D721Med (cell line): ENCODE results near the gene MYL11.

Experiments used
- DNase-seq: peaks from one replicate; pipeline ENCODE4 v3.0.0; 2011; ENCODE audit warnings: low spot score; ENCODE audit not compliant: insufficient read length
- FAIRE-seq: peaks from 2 replicates; lab custom pipeline; 2011; peaks lifted over from hg19 to GRCh38; lab: Jason Lieb, UNC
- TF ChIP-seq, protein P1 (sequence below): IDR thresholded peaks from 2 replicates; pipeline ENCODE4 v1.5.1; 2012; ENCODE audit warnings: mild to moderate bottlenecking, control low read depth; ENCODE audit not compliant: insufficient read depth; ENCODE audit errors: missing control alignments

The MYL11 gene

DNA sequence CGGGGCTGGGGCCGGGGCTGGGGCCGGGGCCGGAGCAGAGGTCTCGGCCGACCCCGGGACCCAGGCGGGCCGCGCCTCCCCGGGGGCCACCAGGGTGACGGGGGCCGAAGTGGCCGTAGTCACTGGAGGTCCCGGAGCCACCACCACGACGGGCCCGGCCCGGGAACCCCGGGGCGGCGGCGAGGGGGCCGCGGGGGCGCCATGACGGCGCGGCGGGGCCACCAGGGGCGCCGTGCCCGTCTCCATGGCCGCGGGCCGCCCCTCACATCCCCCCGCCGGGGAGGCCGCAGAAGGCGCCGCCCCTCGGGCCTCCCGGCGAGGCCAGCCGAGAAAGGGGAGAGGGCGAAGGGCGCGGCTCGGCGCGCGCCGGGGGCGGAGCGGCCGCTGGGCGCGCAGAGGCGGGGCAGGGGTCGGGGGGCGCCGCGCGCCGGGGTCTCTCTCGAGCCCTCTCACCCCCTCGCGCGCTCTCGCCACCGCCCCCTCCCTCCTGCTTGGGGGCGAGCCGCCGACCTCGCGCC lies 4.6 kb upstream of the MYL11 start:
- FAIRE-seq: no peak
- no peak for DNase-seq
- TF ChIP-seq, protein P1, sequence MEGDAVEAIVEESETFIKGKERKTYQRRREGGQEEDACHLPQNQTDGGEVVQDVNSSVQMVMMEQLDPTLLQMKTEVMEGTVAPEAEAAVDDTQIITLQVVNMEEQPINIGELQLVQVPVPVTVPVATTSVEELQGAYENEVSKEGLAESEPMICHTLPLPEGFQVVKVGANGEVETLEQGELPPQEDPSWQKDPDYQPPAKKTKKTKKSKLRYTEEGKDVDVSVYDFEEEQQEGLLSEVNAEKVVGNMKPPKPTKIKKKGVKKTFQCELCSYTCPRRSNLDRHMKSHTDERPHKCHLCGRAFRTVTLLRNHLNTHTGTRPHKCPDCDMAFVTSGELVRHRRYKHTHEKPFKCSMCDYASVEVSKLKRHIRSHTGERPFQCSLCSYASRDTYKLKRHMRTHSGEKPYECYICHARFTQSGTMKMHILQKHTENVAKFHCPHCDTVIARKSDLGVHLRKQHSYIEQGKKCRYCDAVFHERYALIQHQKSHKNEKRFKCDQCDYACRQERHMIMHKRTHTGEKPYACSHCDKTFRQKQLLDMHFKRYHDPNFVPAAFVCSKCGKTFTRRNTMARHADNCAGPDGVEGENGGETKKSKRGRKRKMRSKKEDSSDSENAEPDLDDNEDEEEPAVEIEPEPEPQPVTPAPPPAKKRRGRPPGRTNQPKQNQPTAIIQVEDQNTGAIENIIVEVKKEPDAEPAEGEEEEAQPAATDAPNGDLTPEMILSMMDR: no peak

DNA sequence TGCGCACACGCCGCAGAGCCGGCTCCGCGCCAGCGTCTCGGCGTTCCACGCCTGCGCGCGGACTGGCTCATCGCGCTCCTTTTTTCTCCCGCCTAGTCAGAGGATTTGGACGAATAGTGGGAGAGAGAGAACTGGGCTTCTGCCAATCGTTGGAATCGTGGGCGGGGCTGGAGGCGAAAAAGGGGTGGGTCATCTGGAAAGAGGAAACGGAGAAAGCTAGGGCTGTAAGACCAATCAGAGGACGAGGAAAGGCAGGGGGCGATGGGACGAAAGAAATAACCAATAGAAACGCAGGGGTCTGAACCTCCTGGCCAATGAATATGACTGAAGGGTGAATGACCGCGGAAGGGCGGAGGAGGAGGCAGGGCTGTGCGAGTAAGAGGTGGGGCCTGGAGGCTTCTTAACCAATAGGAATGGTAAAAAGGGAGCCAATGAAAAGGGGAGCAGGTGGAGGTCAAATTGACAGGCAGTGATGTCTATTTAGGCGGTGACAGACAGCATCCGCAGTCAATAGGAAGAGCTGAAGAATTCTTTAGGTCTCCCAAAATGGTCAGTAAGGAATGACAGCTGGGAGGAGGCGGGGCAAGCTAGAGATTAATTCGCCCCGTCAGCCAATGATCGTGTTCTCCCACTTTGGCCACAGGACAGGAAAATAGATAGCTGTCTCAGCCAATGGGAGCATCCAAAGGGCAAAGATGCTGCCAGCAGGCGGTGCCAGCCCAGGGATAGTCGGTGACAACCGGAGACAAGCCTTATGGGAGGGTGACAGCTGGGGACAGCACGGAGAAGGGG lies 4.0 kb upstream of the MYL11 start, which contains the start of gene TBC1D10B:
Gene TBC1D10B (minus strand): TSS at position 39 of the 792 bp plus-strand sequence. CDS start 311 bp downstream, outside the sequence.
- peak; percentile 91 for FAIRE-seq
- TF ChIP-seq, protein P1: peak; percentile 17

DNA sequence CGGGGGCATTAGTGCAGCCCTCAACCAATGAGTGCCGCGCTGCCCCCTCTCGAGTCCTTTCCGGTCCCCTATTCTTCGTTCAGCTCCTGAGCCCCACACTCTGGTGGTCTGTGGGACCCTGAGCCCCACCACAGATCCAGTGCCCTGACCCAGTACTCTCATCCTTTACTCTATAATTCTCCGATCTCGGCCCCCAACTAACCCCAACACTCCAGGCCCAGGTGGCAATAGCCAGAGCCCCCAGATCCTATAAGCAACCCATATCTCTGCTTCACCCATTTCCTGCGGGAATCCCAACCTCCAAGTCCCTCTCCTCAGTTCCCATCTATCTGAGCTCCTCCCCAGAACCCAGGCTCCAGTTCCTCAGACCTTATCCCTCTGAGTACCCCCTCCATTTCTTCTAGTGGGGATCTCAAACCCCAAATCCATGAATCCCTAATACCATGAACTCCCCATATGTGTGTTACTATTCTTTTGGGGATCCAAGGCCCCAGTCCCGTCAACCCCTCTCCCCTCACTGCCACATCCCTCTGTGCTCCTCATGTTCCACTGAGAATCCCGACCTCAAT lies 3.3 kb upstream of the MYL11 start:
- DNase-seq (no peak), FAIRE-seq (no peak)
- TF ChIP-seq, protein P1: no peak

More for the DNA sequence above, 4.0 kb upstream of the MYL11 start, which contains the start of gene TBC1D10B:
- DNase-seq: peak; percentile 91

DNA sequence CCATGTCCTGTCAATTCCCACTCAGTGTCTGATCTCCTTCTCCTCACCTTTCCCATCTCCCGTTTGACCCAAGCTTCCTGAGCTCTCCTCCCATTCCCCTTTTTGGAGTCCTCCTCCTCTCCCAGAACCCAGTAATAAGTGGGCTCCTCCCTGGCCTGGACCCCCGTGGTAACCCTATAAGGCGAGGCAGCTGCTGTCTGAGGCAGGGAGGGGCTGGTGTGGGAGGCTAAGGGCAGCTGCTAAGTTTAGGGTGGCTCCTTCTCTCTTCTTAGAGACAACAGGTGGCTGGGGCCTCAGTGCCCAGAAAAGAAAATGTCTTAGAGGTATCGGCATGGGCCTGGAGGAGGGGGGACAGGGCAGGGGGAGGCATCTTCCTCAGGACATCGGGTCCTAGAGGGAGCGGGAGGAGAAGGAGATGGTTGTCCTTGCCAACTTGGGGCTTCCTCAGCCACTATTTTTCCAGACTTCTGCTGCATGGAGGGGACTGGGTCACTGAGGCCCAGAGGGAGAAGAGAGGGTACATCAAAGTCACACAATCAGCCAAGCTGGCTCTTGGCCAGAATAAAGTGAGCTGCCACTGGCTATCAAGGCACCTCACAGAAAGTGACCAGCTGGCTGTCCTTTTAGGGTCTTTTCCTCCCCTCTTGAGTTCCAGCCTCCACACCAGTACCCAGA lies 2.4 kb upstream of the MYL11 start:
- DNase-seq (no peak), FAIRE-seq (no peak)
- TF ChIP-seq, protein P1: no peak

DNA sequence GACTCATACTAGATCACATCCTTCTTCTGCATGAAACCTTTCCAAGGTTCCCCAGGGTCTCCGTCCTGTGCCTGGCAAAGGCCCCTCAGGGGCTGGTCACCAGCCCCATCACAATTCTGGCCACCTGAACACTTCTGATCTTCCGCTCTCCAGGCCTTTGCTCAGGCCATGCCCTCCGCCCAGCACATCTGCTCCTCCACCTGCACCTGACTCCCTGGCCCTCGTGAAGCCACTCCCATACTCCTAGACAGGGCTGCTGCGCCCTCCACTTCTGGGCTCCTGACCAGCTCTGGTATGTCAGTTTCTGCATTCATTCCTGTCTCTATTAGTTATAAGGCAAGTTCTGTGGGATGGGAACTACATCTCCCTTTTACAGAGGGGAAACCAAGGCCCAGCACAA lies 1.9 kb upstream of the MYL11 start:
- TF ChIP-seq, protein P1: no peak
- no peak for FAIRE-seq
- no peak for DNase-seq

DNA sequence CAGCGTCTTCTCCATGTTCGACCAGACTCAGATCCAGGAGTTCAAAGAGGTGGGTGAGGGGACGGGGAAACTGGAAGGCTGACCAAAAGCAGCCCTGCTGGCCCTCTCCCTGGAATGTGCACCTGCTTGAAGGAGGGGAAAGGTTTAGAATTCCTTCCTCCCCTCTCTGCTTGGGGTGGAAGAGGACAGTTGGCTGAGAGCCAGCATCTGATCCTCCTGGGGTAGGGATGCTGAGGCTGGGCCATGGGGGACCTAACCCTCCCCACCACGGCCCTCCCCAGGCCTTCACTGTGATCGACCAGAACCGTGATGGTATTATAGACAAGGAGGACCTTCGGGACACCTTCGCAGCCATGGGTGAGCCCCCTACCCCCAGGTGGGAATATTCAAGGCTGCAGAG lies 1.3 kb downstream of the MYL11 start:
- TF ChIP-seq, protein P1: no peak
- DNase-seq (no peak), FAIRE-seq (no peak)
